Erythroblast (primary cell): ENCODE results near the gene CFD.

ENCODE experiments used
- GATA1 ChIP-seq: IDR thresholded peaks from 2 replicates; pipeline ENCODE4 v1.6.1; 2011; ENCODE audit warnings: low read depth, mild to moderate bottlenecking, control low read depth, low read length, moderate library complexity
- POLR2A ChIP-seq: IDR thresholded peaks from 2 replicates; pipeline ENCODE4 v1.6.1; 2011; ENCODE audit warnings: mild to moderate bottlenecking, low read length

GRCh38 chr19:812747-813218 is 46.7 kb upstream of the CFD start:
- no peak for TF ChIP-seq POLR2A
- no peak for TF ChIP-seq GATA1
